ENCODE results near the gene NIT2.
"Not testable (repeated sequence)": the region's sequence is repeated elsewhere in the genome, so short reads cannot be mapped to it uniquely, and the experiment has no call there.

Gene NIT2

GRCh38 chr3:100335434-100335833, 877 bp downstream of the NIT2 start:
- no peak for TF ChIP-seq CTCF (conservative IDR thresholded peaks at IDR 0.05; ENCODE audit: low read depth, low read length)
- H3K4me3 ChIP-seq (ENCODE audit: low read depth, low read length): peak overlapping the region; percentile 73
- peak; percentile 16 for DNase-seq (ENCODE audit: low read depth)

GRCh38 chr3:100336229-100336628, 1.7 kb downstream of the NIT2 start:
- not testable (repeated sequence) for H3K4me3 ChIP-seq (ENCODE audit: low read depth, low read length); DNase-seq (ENCODE audit: low read depth)

- no peak for TF ChIP-seq CTCF (conservative IDR thresholded peaks at IDR 0.05; ENCODE audit: low read depth, low read length)
- DNase-seq (ENCODE audit: low read depth): no peak
- H3K4me3 ChIP-seq (ENCODE audit: low read depth, low read length): no peak overlapping the region
These were observed 4.4 kb downstream of the NIT2 start for GRCh38 chr3:100338911-100339310.

GRCh38 chr3:100339786-100340185, 5.2 kb downstream of the NIT2 start:
- TF ChIP-seq CTCF (conservative IDR thresholded peaks at IDR 0.05; ENCODE audit: low read depth, low read length): no peak
- no peak for DNase-seq (ENCODE audit: low read depth)
- H3K4me3 ChIP-seq (ENCODE audit: low read depth, low read length): no peak overlapping the region

- no peak for DNase-seq (ENCODE audit: low read depth)
These were observed 6.0 kb downstream of the NIT2 start for GRCh38 chr3:100340527-100340926.

GRCh38 chr3:100348727-100349126, 14.2 kb downstream of the NIT2 start:
- TF ChIP-seq CTCF (conservative IDR thresholded peaks at IDR 0.05; ENCODE audit: low read depth, low read length): no peak
- H3K4me3 ChIP-seq (ENCODE audit: low read depth, low read length): no peak overlapping the region
- no peak for DNase-seq (ENCODE audit: low read depth)

More at GRCh38 chr3:100340527-100340926, 6.0 kb downstream of the NIT2 start:
- H3K4me3 ChIP-seq (ENCODE audit: low read depth, low read length): no peak overlapping the region
- no peak for TF ChIP-seq CTCF (conservative IDR thresholded peaks at IDR 0.05; ENCODE audit: low read depth, low read length)

GRCh38 chr3:100351770-100352169, 17.2 kb downstream of the NIT2 start:
- H3K4me3 ChIP-seq (ENCODE audit: low read depth, low read length); DNase-seq (ENCODE audit: low read depth): not testable (repeated sequence)

GRCh38 chr3:100352296-100353231, 18.0 kb downstream of the NIT2 start:
- TF ChIP-seq CTCF (conservative IDR thresholded peaks at IDR 0.05; ENCODE audit: low read depth, low read length): no peak
- DNase-seq (ENCODE audit: low read depth): peak; percentile 54

More at GRCh38 chr3:100352296-100353231, 18.0 kb downstream of the NIT2 start:
- no peak overlapping the region for H3K4me3 ChIP-seq (ENCODE audit: low read depth, low read length)
